Endodermal cell (in vitro differentiated cells): ENCODE results near the gene SNAPC2. TPM values are rescaled to one million over a fixed set of nuclear protein-coding genes. Genes with fewer than 3 reads are reported as not detected.

Experiments
- DNase-seq: peaks from one replicate; pipeline ENCODE4 v3.0.0-alpha.2; 2017
- H3K27ac ChIP-seq: 2 replicates; pipeline ENCODE4 v1.5.1; 2013; ENCODE audit warnings: mild to moderate bottlenecking, low read depth, low read length, moderate library complexity
- H3K27me3 ChIP-seq: 2 replicates; pipeline ENCODE4 v1.6.1; 2013; ENCODE audit warnings: mild to moderate bottlenecking, low read length, moderate library complexity; ENCODE audit not compliant: insufficient read depth, control insufficient read depth, poor library complexity, severe bottlenecking
- H3K36me3 ChIP-seq: 2 replicates; pipeline ENCODE4 v1.7.0; 2013; ENCODE audit warnings: mild to moderate bottlenecking, low read length, moderate library complexity; ENCODE audit not compliant: control insufficient read depth, insufficient read depth
- H3K4me1 ChIP-seq: one replicate; pipeline ENCODE4 v1.7.0; 2013; ENCODE audit warnings: low read length; ENCODE audit not compliant: control insufficient read depth, insufficient read depth
- H3K4me3 ChIP-seq: 2 replicates; pipeline ENCODE4 v1.5.1; 2013; ENCODE audit warnings: mild to moderate bottlenecking, low read length, moderate library complexity
- H3K9ac ChIP-seq: 2 replicates; pipeline ENCODE4 v1.6.1; 2013; ENCODE audit warnings: mild to moderate bottlenecking, low read length, moderate library complexity; ENCODE audit not compliant: poor library complexity, severe bottlenecking; ENCODE audit errors: extremely low read depth
- H3K9me3 ChIP-seq: 2 replicates; pipeline ENCODE4 v1.6.1; 2013; ENCODE audit warnings: mild to moderate bottlenecking, low read length, moderate library complexity; ENCODE audit not compliant: control insufficient read depth
- H3K27ac Mint-ChIP-seq: 2 replicates; pipeline ENCODE4 v1.8.0; 2020; ENCODE audit warnings: mixed read lengths
- H3K27me3 Mint-ChIP-seq: 2 replicates; pipeline ENCODE4 v1.8.0; 2021; ENCODE audit warnings: mild to moderate bottlenecking, mixed read lengths; ENCODE audit not compliant: insufficient read depth
- H3K36me3 Mint-ChIP-seq: 2 replicates; pipeline ENCODE4 v1.8.0; 2020; ENCODE audit warnings: low read depth, mixed read lengths
- H3K4me1 Mint-ChIP-seq: 2 replicates; pipeline ENCODE4 v1.8.0; 2020; ENCODE audit warnings: mixed read lengths
- H3K4me3 Mint-ChIP-seq: 2 replicates; pipeline ENCODE4 v1.8.0; 2020; ENCODE audit warnings: mild to moderate bottlenecking, moderate library complexity, mixed read lengths
- H3K9me3 Mint-ChIP-seq: 2 replicates; pipeline ENCODE4 v1.8.0; 2020; ENCODE audit warnings: mild to moderate bottlenecking, mixed read lengths
- CTCF ChIP-seq: fragments of 200-600 bp; sonication (generic); conservative IDR thresholded peaks from 2 replicates; pipeline ENCODE4 v1.5.0; 2021; ENCODE audit warnings: antibody characterized with exemption, mild to moderate bottlenecking
- whole genome bisulfite sequencing, 2 experiments: methylation state at CpG; one replicate each; pipeline versions ENCODE4 v1.1.5 to v1.1.7; 2013; ENCODE audit warnings: missing lambda C conversion rate in 2 of 2, mixed read lengths in 1 of 2; ENCODE audit not compliant: insufficient coverage in 1 of 2, insufficient read length in 1 of 2; 5-methylcytosine and 5-hydroxymethylcytosine counted together
- total RNA-seq, 2 donors: library from RNA; stranded (reverse); fragmentation: NEBNext Ultra II Directional in 1 of 2; extraction: Animal tissue kit (Norgen Biotek cat#: 25700) in 1 of 2; gene quantifications; 2 replicates in 1 of 2; 3 replicates in 1 of 2; pipeline ENCODE4 v1.2.1, GENCODE V29; 2021

Gene SNAPC2
- total RNA-seq, 2 donors from 2014 or later = 11.9 to 14.2 TPM

- Mint-ChIP-seq H3K4me3 (no peak overlapping the region), H3K36me3 (no peaks in the 10 kb centered on the region), H3K27ac (no peak overlapping the region), H3K4me1 (no peaks in the 10 kb centered on the region), H3K27me3 (peaks cover 27% of the 10 kb centered on the region), H3K9me3 (no peaks in the 10 kb centered on the region)
- Histone ChIP-seq H3K36me3 (no peaks in the 10 kb centered on the region), H3K4me3 (no peak overlapping the region), H3K4me1 (no peaks in the 10 kb centered on the region), H3K27ac (no peak overlapping the region), H3K9ac (no peak overlapping the region), H3K9me3 (no peaks in the 10 kb centered on the region), H3K27me3 (no peaks in the 10 kb centered on the region)
- TF ChIP-seq CTCF = no peak
- no peak for DNase-seq
- WGBS, 2 experiments = 95 to 100% methylated on average over 2 to 4 of the region's 4 CpGs
Measured at GRCh38 chr19:7883105-7883504, 37.0 kb upstream of the SNAPC2 start.

- no peaks in the 10 kb centered on the region for H3K36me3 Mint-ChIP-seq
- no peaks in the 10 kb centered on the region for H3K36me3 ChIP-seq
- no peak for DNase-seq
- H3K27me3 Mint-ChIP-seq = peaks cover 31% of the 10 kb centered on the region
- no peak for TF ChIP-seq CTCF
- no peaks in the 10 kb centered on the region for H3K4me1 Mint-ChIP-seq
- H3K27me3 ChIP-seq = no peaks in the 10 kb centered on the region
- no peaks in the 10 kb centered on the region for H3K9me3 ChIP-seq
- H3K4me3 ChIP-seq = no peak overlapping the region
- no peak overlapping the region for H3K27ac ChIP-seq
- H3K4me3 Mint-ChIP-seq = no peak overlapping the region
- H3K9ac ChIP-seq = no peak overlapping the region
- 56 to 75% methylated on average over 1 to 2 of the region's 2 CpGs for WGBS, 2 experiments
- no peaks in the 10 kb centered on the region for H3K4me1 ChIP-seq
- H3K27ac Mint-ChIP-seq = no peak overlapping the region
- no peaks in the 10 kb centered on the region for H3K9me3 Mint-ChIP-seq
Measured at GRCh38 chr19:7883796-7884570, 36.2 kb upstream of the SNAPC2 start.

- no peaks in the 10 kb centered on the region for H3K9me3 Mint-ChIP-seq
- H3K4me3 Mint-ChIP-seq = no peak overlapping the region
- Histone ChIP-seq H3K9me3 (no peaks in the 10 kb centered on the region), H3K4me3 (no peak overlapping the region), H3K27ac (no peak overlapping the region), H3K27me3 (no peaks in the 10 kb centered on the region), H3K36me3 (no peaks in the 10 kb centered on the region), H3K4me1 (no peaks in the 10 kb centered on the region), H3K9ac (no peak overlapping the region)
- 91 to 100% methylated on average over 4 to 6 of the region's 8 CpGs for WGBS, 2 experiments
- H3K27ac Mint-ChIP-seq = no peak overlapping the region
- peaks cover 41% of the 10 kb centered on the region for H3K27me3 Mint-ChIP-seq
- H3K36me3 Mint-ChIP-seq = no peaks in the 10 kb centered on the region
- no peak for TF ChIP-seq CTCF
- H3K4me1 Mint-ChIP-seq = no peaks in the 10 kb centered on the region
- no peak for DNase-seq
Measured at GRCh38 chr19:7885818-7886217, 34.3 kb upstream of the SNAPC2 start.
